Vagina (tissue), 2 donors: Measurements from ENCODE around the gene ADARB2.

Experiments used
- CTCF ChIP-seq, 3 experiments: fragments of 450-650 bp in 2 of 3; fragments of 200-600 bp in 1 of 3; sonication (generic) in 1 of 3; IDR thresholded peaks; one replicate each; pipeline ENCODE4 v1.5.1; 2017 to 2019; ENCODE audit warnings: antibody characterized with exemption in 3 of 3, mild to moderate bottlenecking in 2 of 3, moderate library complexity in 2 of 3
- POLR2AphosphoS5 ChIP-seq, 2 donors: sonication (generic); formaldehyde crosslinking; IDR thresholded peaks; one replicate each; pipeline ENCODE4 v1.9.0; 2017; ENCODE audit warnings: antibody characterized with exemption in 2 of 2, mild to moderate bottlenecking in 2 of 2, low read depth in 1 of 2; ENCODE audit not compliant: insufficient read depth in 1 of 2

- TF ChIP-seq CTCF (IDR thresholded peaks at IDR 0.05), result no peak
- TF ChIP-seq POLR2AphosphoS5 (IDR thresholded peaks at IDR 0.05; ENCODE audit: insufficient read depth in 1 of 2, low read depth in 1 of 2), result no peak
Measured at GRCh38 chr10:1578392-1579140, 158.8 kb downstream of the ADARB2 start.
